Common myeloid progenitor, CD34-positive (primary cell): ENCODE measurements around the gene LNP1.
A peak's percentile ranks its signal among the peaks of the same experiment; 100 is the strongest.

Experiments
- CTCF ChIA-PET: fragments of 350-600 bp; sonication (Branson Sonifier 250); formaldehyde crosslinking; loops from one replicate; lab custom pipeline; 2021; ENCODE audit warnings: antibody characterized with exemption; lab: Charles Lee
- POLR2A ChIA-PET: fragments of 350-600 bp; sonication (Branson Sonifier 250); formaldehyde crosslinking; loops from one replicate; lab custom pipeline; 2021; ENCODE audit warnings: antibody characterized with exemption; lab: Charles Lee
- DNase-seq, 3 donors: peaks; one replicate each; pipeline versions ENCODE4 v3.0.0 to v3.0.0-alpha.2; 2013
- H3K27ac ChIP-seq, 2 experiments: 1 replicate in 1 of 2; 2 replicates in 1 of 2; pipeline ENCODE4 v1.7.0; 2013; ENCODE audit warnings: inconsistent platforms in 2 of 2, low read length in 2 of 2, mild to moderate bottlenecking in 2 of 2, low read depth in 1 of 2, moderate library complexity in 1 of 2; ENCODE audit not compliant: severe bottlenecking in 2 of 2, insufficient read depth in 1 of 2, poor library complexity in 1 of 2
- H3K27me3 ChIP-seq, 5 experiments: replicated peaks in 2 of 5; 1 replicate in 3 of 5; 2 replicates in 2 of 5; pipeline versions ENCODE4 v1.6.1 to v1.7.0; 2013; ENCODE audit warnings: low read length in 4 of 5, mild to moderate bottlenecking in 2 of 5, moderate library complexity in 2 of 5, inconsistent platforms in 1 of 5; ENCODE audit not compliant: insufficient read depth in 5 of 5, control insufficient read depth in 4 of 5
- H3K36me3 ChIP-seq, 4 experiments: 1 replicate in 2 of 4; 2 replicates in 2 of 4; pipeline versions ENCODE4 v1.6.1 to v1.7.0; 2013; ENCODE audit warnings: low read length in 3 of 4, control low read depth in 1 of 4, mild to moderate bottlenecking in 1 of 4; ENCODE audit not compliant: control insufficient read depth in 4 of 4, insufficient read depth in 4 of 4
- H3K4me1 ChIP-seq, 4 experiments: 1 replicate in 3 of 4; 2 replicates in 1 of 4; pipeline versions ENCODE4 v1.6.1 to v1.7.1; 2013; ENCODE audit warnings: low read length in 3 of 4, mild to moderate bottlenecking in 3 of 4, control low read depth in 1 of 4, inconsistent platforms in 1 of 4, moderate library complexity in 1 of 4; ENCODE audit not compliant: control insufficient read depth in 4 of 4, insufficient read depth in 4 of 4; ENCODE audit errors: control extremely low read depth in 1 of 4
- H3K4me3 ChIP-seq, 7 experiments: 1 replicate in 4 of 7; 2 replicates in 3 of 7; pipeline versions ENCODE4 v1.5.1 to v1.7.0; 2013; ENCODE audit warnings: mild to moderate bottlenecking in 7 of 7, low read length in 6 of 7, moderate library complexity in 6 of 7, inconsistent platforms in 2 of 7, low read depth in 2 of 7, control low read depth in 1 of 7; ENCODE audit not compliant: insufficient read depth in 4 of 7, control insufficient read depth in 1 of 7; ENCODE audit errors: extremely low read depth in 1 of 7
- H3K9me3 ChIP-seq, 5 experiments: 1 replicate in 4 of 5; 2 replicates in 1 of 5; pipeline versions ENCODE4 v1.6.1 to v1.7.1; 2013; ENCODE audit warnings: low read length in 4 of 5, mild to moderate bottlenecking in 2 of 5, inconsistent platforms in 1 of 5, low read depth in 1 of 5, moderate library complexity in 1 of 5; ENCODE audit not compliant: control insufficient read depth in 4 of 5, insufficient read depth in 2 of 5; ENCODE audit errors: control extremely low read depth in 1 of 5
- WGBS: methylation state at CpG from one replicate; pipeline ENCODE4 v1.1.5; 2013; ENCODE audit not compliant: insufficient coverage; 5-methylcytosine and 5-hydroxymethylcytosine counted together

The LNP1 gene

GRCh38 chr3:100416176-100416575, 14.8 kb downstream of the LNP1 start:
- Histone ChIP-seq H3K9me3 (peaks cover 0 to 5% (median 0%) of the 10 kb centered on the region in 5 experiments), H3K4me1 (peaks cover 0 to 6% (median 0%) of the 10 kb centered on the region in 4 experiments), H3K27me3 (no peaks in the 10 kb centered on the region), H3K4me3 (no peak overlapping the region), H3K27ac (no peak overlapping the region), H3K36me3 (peaks cover 0 to 6% (median 0%) of the 10 kb centered on the region in 4 experiments)
- ChIA-PET CTCF (no interaction called here), POLR2A (no interaction called here)
- DNase-seq, result no peak

- Histone ChIP-seq H3K4me1 (peaks cover 0 to 6% (median 0%) of the 10 kb centered on the region in 4 experiments), H3K27ac (no peak overlapping the region), H3K36me3 (peaks cover 0 to 3% (median 0%) of the 10 kb centered on the region in 4 experiments), H3K4me3 (no peak overlapping the region), H3K9me3 (no peaks in the 10 kb centered on the region), H3K27me3 (no peaks in the 10 kb centered on the region)
- no peak for DNase-seq
- ChIA-PET CTCF (no interaction called here), POLR2A (no interaction called here)
- WGBS, result no CpG with 5 or more reads among the region's 1 CpG
Observed at GRCh38 chr3:100416863-100417262, 15.5 kb downstream of the LNP1 start.

DNA sequence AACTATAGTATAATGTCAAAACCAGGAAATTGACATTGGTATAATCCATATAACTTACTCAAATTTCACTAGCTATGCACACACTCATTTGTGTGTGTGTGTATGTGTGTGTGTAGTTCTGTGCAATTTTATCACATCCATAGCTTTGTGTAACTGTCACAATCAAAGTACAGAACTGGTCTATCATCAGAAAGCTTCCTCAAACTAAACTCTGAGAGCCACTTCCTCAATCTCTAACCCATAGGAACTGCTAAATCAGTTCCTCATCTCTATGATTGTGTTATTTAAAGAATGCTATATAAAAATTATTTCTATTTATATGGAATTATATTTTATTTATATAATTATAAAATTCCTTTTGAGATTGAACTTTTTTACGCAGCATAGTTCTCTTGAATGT, 18.1 kb downstream of the LNP1 start:
- Histone ChIP-seq H3K9me3 (no peaks in the 10 kb centered on the region), H3K36me3 (no peaks in the 10 kb centered on the region)
- POLR2A ChIA-PET, result no interaction called here

DNA sequence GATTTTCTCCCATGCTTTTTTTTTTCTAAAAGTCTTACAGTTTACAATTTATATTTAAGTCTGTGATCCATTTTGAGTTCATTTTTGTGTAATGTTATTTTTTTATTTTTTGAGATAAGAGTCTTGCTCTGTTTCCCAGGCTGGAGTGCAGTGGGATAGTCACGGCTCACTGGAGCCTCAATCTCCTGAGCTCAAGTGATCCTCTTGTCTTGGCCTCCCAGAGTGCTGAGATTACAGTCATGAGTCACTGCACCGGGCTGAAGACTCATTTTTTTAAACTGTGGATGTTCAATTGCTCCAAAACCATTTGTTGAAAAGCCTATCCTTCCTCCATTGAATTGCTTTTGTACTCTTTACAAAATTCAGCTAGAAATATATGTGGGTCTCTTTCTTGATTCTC, 19.5 kb downstream of the LNP1 start:
- H3K27ac ChIP-seq, result no peak overlapping the region
- H3K9me3 ChIP-seq, result no peaks in the 10 kb centered on the region
- CTCF ChIA-PET, result no interaction called here

More for the DNA sequence above, 18.1 kb downstream of the LNP1 start:
- CTCF ChIA-PET, result interaction anchor here (0.9 to 2.0 kb wide), 3 partner anchors 10 to 172 kb away, joined by 3 to 7 read pairs (median 4); partner anchors contain the start of gene LNP1
- Histone ChIP-seq H3K27ac (no peak overlapping the region), H3K27me3 (peaks cover 0 to 2% (median 0%) of the 10 kb centered on the region in 5 experiments), H3K4me1 (no peaks in the 10 kb centered on the region), H3K4me3 (no peak overlapping the region)
- WGBS, result no CpG with 5 or more reads among the region's 1 CpG
- peak in 2 of 3 donors; percentile 59 to 75 for DNase-seq

GRCh38 chr3:100423611-100424010, 22.3 kb downstream of the LNP1 start:
- no peaks in the 10 kb centered on the region for H3K9me3 ChIP-seq
- CTCF ChIA-PET, result interaction anchor here (1.3 to 2.0 kb wide), 2 partner anchors 8 to 22 kb away, joined by 4 read pairs; partner anchors contain the start of genes LNP1 and TOMM70
- POLR2A ChIA-PET, result no interaction called here
- no peaks in the 10 kb centered on the region for H3K4me1 ChIP-seq
- H3K27me3 ChIP-seq, result peaks cover 0 to 2% (median 0%) of the 10 kb centered on the region in 5 experiments
- no peak overlapping the region for H3K27ac ChIP-seq
- no peak for DNase-seq
- no peaks in the 10 kb centered on the region for H3K36me3 ChIP-seq
- WGBS, result 95% methylated on average over 4 of the region's 5 CpGs
- no peak overlapping the region for H3K4me3 ChIP-seq

More for the DNA sequence above, 19.5 kb downstream of the LNP1 start:
- Histone ChIP-seq H3K4me3 (no peak overlapping the region), H3K4me1 (no peaks in the 10 kb centered on the region), H3K27me3 (peaks cover 0 to 2% (median 0%) of the 10 kb centered on the region in 5 experiments), H3K36me3 (no peaks in the 10 kb centered on the region)
- 88% methylated on average over 1 of the region's 2 CpGs for WGBS
- POLR2A ChIA-PET, result interaction anchor here (0.7 kb wide), 1 partner anchor 1757 kb away, joined by 3 read pairs; no protein-coding TSS in a partner anchor
- no peak for DNase-seq

DNA sequence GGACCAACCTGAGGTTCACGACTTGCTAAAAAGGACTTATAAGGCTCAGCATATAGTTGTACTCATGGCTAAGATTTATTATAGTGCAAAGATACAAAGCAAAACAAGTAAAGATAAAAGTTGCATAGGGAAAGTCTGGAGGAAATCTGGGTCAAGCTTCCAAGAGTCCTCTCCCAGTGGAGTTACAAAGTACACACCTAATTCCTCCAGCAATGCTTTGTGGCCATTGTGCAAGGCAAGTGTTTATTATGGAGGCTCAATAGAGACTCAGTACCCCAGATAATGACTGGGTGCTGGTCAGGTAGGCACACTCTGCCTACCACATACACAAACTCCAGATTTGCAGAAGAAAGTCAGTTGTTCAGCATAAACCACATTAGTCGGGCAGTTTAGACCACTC, 22.9 kb downstream of the LNP1 start:
- Histone ChIP-seq H3K9me3 (no peaks in the 10 kb centered on the region), H3K36me3 (no peaks in the 10 kb centered on the region), H3K4me3 (no peak overlapping the region), H3K27ac (no peak overlapping the region), H3K4me1 (no peaks in the 10 kb centered on the region), H3K27me3 (peaks cover 0 to 2% (median 0%) of the 10 kb centered on the region in 5 experiments)
- WGBS, result no CpG with 5 or more reads among the region's 2 CpGs
- POLR2A ChIA-PET, result no interaction called here
- DNase-seq, result no peak
- CTCF ChIA-PET, result interaction anchor here (0.6 to 2.0 kb wide), 2 partner anchors 12 to 23 kb away, joined by 3 to 4 read pairs; partner anchors contain the start of genes LNP1 and TOMM70

DNA sequence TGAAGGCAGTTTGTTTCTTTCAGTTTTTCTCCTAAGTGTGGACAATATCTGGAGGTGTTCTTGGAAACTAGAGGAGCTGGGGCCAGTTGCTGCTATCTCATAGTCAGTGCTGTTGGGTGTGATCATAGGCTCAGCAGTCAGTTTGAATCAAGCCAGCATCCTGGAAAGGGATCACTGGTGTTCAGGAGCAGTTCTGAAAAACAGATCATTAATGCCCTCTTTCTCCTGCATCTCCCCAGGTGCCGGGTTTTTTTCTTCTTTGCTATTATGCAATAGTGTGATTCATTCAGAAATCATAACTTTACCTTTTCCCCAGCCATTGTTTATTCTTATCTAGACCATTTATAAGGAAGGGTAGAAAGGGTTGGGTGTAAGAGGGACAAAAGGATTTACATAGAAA, 24.0 kb downstream of the LNP1 start:
- Histone ChIP-seq H3K27ac (no peak overlapping the region), H3K4me1 (no peaks in the 10 kb centered on the region), H3K27me3 (peaks cover 0 to 2% (median 0%) of the 10 kb centered on the region in 5 experiments), H3K36me3 (no peaks in the 10 kb centered on the region), H3K4me3 (no peak overlapping the region), H3K9me3 (no peaks in the 10 kb centered on the region)
- no peak for DNase-seq
- no CpG with 5 or more reads among the region's 1 CpG for WGBS
- ChIA-PET POLR2A (no interaction called here), CTCF (interaction anchor here (1.6 kb wide), 1 partner anchor 164 kb away, joined by 3 read pairs; no protein-coding TSS in a partner anchor)
